ENCODE results near the gene HHIP.
"Not testable (repeated sequence)": the region's sequence is repeated elsewhere in the genome, so short reads cannot be mapped to it uniquely, and the experiment has no call there.

Gene HHIP

GRCh38 chr4:144738649-144739048, 92.7 kb downstream of the HHIP start:
- Histone ChIP-seq H3K36me3 (ENCODE audit: control insufficient read depth, insufficient read depth, low read length) (no peaks in the 10 kb centered on the region), H3K27me3 (replicated peaks; ENCODE audit: control insufficient read depth, insufficient read depth, low read length, poor library complexity, severe bottlenecking) (no peaks in the 10 kb centered on the region)

DNA sequence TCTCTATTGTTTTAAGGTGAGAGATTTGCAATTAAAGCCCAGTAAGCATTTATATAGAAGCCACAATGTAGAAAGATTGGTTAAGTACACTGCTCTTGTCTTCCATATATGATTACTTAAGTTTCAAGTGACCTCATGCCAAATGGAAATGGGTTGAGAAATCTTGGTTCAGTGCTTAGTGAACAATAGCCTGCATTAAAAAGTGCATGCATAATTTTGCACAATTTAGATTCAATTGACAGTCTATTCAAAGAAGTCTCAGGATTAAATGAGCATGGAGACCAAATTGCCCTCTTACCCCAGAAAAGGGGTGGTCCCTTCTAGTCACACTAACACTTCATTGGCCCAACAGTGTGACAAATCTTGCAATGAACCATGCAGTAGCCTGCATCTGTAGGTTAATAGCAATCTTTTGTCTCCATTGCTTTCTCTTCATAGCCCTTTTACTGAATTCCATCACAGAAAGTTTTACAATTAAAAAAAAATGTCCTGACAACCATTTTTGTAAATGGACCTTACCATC, 93.6 kb downstream of the HHIP start:
- Histone ChIP-seq H3K9me3 (ENCODE audit: control insufficient read depth, low read length) (no peaks in the 10 kb centered on the region), H3K27me3 (replicated peaks; ENCODE audit: control insufficient read depth, insufficient read depth, low read length, poor library complexity, severe bottlenecking) (no peaks in the 10 kb centered on the region), H3K36me3 (ENCODE audit: control insufficient read depth, insufficient read depth, low read length) (no peaks in the 10 kb centered on the region), H3K4me3 (ENCODE audit: insufficient read depth, low read depth, low read length, poor library complexity, severe bottlenecking) (no peak overlapping the region), H3K27ac (ENCODE audit: insufficient read depth, low read length, poor library complexity, severe bottlenecking) (no peak overlapping the region), H3K4me1 (ENCODE audit: control insufficient read depth, insufficient read depth, low read length, poor library complexity, severe bottlenecking) (no peaks in the 10 kb centered on the region)
- no peak for DNase-seq

More at GRCh38 chr4:144738649-144739048, 92.7 kb downstream of the HHIP start:
- H3K9me3 ChIP-seq (ENCODE audit: control insufficient read depth, low read length) = no peaks in the 10 kb centered on the region
- no peak overlapping the region for H3K4me3 ChIP-seq (ENCODE audit: insufficient read depth, low read depth, low read length, poor library complexity, severe bottlenecking)
- H3K27ac ChIP-seq (ENCODE audit: insufficient read depth, low read length, poor library complexity, severe bottlenecking) = no peak overlapping the region
- H3K4me1 ChIP-seq (ENCODE audit: control insufficient read depth, insufficient read depth, low read length, poor library complexity, severe bottlenecking) = no peaks in the 10 kb centered on the region
- no peak for DNase-seq

DNA sequence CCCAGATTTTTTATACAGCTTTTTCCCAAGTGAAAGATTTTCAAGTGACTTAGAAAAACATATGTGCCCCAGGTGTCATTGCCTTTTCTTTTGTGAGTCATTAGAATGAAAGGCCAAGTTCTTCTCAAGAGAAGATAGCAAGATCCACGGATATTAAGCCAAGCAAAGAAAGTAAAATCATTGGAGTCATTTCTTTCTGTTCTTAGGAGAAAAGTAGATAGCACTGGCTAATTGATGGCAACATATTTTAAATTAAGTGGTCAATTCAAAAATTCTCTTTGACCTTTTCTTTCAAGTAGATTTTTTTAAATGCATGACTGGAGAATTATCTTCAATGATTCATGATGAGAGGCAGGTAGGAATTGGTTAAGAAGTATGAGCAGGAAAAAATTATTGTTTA, 94.4 kb downstream of the HHIP start:
- H3K4me1 ChIP-seq (ENCODE audit: control insufficient read depth, insufficient read depth, low read length, poor library complexity, severe bottlenecking) = no peaks in the 10 kb centered on the region
- H3K27ac ChIP-seq (ENCODE audit: insufficient read depth, low read length, poor library complexity, severe bottlenecking) = no peak overlapping the region
- DNase-seq = no peak
- no peak overlapping the region for H3K4me3 ChIP-seq (ENCODE audit: insufficient read depth, low read depth, low read length, poor library complexity, severe bottlenecking)
- no peaks in the 10 kb centered on the region for H3K27me3 ChIP-seq (replicated peaks; ENCODE audit: control insufficient read depth, insufficient read depth, low read length, poor library complexity, severe bottlenecking)
- no peaks in the 10 kb centered on the region for H3K9me3 ChIP-seq (ENCODE audit: control insufficient read depth, low read length)
- H3K36me3 ChIP-seq (ENCODE audit: control insufficient read depth, insufficient read depth, low read length) = no peaks in the 10 kb centered on the region

GRCh38 chr4:144748814-144749555, 103.0 kb downstream of the HHIP start:
- Histone ChIP-seq H3K4me3 (ENCODE audit: insufficient read depth, low read depth, low read length, poor library complexity, severe bottlenecking) (no peak overlapping the region), H3K27me3 (replicated peaks; ENCODE audit: control insufficient read depth, insufficient read depth, low read length, poor library complexity, severe bottlenecking) (no peaks in the 10 kb centered on the region), H3K36me3 (ENCODE audit: control insufficient read depth, insufficient read depth, low read length) (no peaks in the 10 kb centered on the region), H3K27ac (ENCODE audit: insufficient read depth, low read length, poor library complexity, severe bottlenecking) (no peak overlapping the region), H3K9me3 (ENCODE audit: control insufficient read depth, low read length) (no peaks in the 10 kb centered on the region), H3K4me1 (ENCODE audit: control insufficient read depth, insufficient read depth, low read length, poor library complexity, severe bottlenecking) (no peaks in the 10 kb centered on the region)
- no peak for DNase-seq

DNA sequence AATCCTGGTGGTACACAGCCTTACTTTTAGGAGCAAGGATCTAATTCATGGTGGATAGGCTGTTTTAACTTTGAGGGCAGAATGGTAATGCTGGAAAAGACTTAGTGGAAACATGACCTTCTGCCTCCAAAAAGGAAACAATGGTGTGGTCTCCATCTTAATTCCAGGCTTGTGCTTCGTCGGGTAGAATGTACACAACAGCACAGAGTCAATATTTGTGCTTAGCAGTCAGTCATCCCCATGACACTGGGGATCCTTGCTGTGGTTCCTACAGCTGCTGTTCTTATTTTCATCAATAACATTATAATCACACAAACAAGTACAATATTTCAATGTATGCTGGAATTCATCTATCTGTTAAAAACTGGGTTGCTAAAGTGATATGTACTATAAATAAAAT, 104.4 kb downstream of the HHIP start:
- H3K4me1 ChIP-seq (ENCODE audit: control insufficient read depth, insufficient read depth, low read length, poor library complexity, severe bottlenecking) = no peaks in the 10 kb centered on the region
- no peaks in the 10 kb centered on the region for H3K36me3 ChIP-seq (ENCODE audit: control insufficient read depth, insufficient read depth, low read length)
- H3K27ac ChIP-seq (ENCODE audit: insufficient read depth, low read length, poor library complexity, severe bottlenecking) = no peak overlapping the region
- DNase-seq = no peak
- no peak overlapping the region for H3K4me3 ChIP-seq (ENCODE audit: insufficient read depth, low read depth, low read length, poor library complexity, severe bottlenecking)
- H3K9me3 ChIP-seq (ENCODE audit: control insufficient read depth, low read length) = no peaks in the 10 kb centered on the region
- H3K27me3 ChIP-seq (replicated peaks; ENCODE audit: control insufficient read depth, insufficient read depth, low read length, poor library complexity, severe bottlenecking) = no peaks in the 10 kb centered on the region

DNA sequence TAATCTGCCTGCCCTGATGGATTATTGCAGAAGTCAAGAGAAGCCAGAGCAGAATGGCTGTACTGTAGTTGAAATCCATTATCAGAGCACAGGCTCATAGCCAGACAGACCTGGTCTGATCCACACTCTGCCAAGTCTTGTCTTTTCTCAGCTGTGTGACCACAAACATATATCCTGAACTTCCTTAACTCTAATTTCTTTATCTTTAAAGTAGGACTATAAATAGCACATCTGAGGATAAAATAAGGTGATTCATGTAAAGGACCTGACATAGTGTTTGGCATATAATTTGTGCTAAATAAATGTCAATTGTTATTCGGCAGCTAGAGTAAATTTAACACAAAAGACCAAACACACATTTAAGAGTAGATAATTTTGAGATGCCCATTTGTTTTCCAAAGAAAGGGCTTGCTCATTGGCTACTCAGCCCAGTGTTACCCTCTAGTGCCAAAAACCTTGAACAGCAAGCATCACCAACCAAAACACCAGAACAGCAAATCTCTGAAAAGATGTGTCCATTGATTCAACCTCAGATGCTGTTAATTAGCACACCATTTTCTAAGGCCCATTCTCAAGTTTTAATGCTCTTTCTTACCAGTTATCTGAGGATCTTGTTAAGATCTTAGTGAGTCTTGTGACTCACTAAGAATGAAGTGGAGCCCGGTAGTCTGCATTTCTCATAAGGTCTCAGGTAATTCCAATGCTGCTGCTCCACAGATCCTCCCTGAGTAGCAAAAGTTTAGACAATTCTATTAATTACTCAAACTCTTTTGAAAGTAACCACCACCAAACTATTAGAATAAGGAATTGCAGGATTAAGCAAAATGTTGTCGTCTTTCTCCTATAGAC, 108.8 kb downstream of the HHIP start:
- Histone ChIP-seq H3K9me3 (ENCODE audit: control insufficient read depth, low read length) (no peaks in the 10 kb centered on the region), H3K27me3 (replicated peaks; ENCODE audit: control insufficient read depth, insufficient read depth, low read length, poor library complexity, severe bottlenecking) (no peaks in the 10 kb centered on the region), H3K27ac (ENCODE audit: insufficient read depth, low read length, poor library complexity, severe bottlenecking) (no peak overlapping the region), H3K4me3 (ENCODE audit: insufficient read depth, low read depth, low read length, poor library complexity, severe bottlenecking) (no peak overlapping the region), H3K36me3 (ENCODE audit: control insufficient read depth, insufficient read depth, low read length) (no peaks in the 10 kb centered on the region), H3K4me1 (ENCODE audit: control insufficient read depth, insufficient read depth, low read length, poor library complexity, severe bottlenecking) (no peaks in the 10 kb centered on the region)
- no peak for DNase-seq

GRCh38 chr4:144757969-144758368, 112.0 kb downstream of the HHIP start:
- Histone ChIP-seq H3K27me3 (replicated peaks; ENCODE audit: control insufficient read depth, insufficient read depth, low read length, poor library complexity, severe bottlenecking) (no peaks in the 10 kb centered on the region), H3K36me3 (ENCODE audit: control insufficient read depth, insufficient read depth, low read length) (no peaks in the 10 kb centered on the region), H3K4me1 (ENCODE audit: control insufficient read depth, insufficient read depth, low read length, poor library complexity, severe bottlenecking) (no peaks in the 10 kb centered on the region), H3K27ac (ENCODE audit: insufficient read depth, low read length, poor library complexity, severe bottlenecking) (no peak overlapping the region), H3K9me3 (ENCODE audit: control insufficient read depth, low read length) (no peaks in the 10 kb centered on the region), H3K4me3 (ENCODE audit: insufficient read depth, low read depth, low read length, poor library complexity, severe bottlenecking) (no peak overlapping the region)
- DNase-seq = no peak

GRCh38 chr4:144768809-144769208, 122.9 kb downstream of the HHIP start:
- H3K4me3 ChIP-seq (ENCODE audit: insufficient read depth, low read depth, low read length, poor library complexity, severe bottlenecking); H3K36me3 ChIP-seq (ENCODE audit: control insufficient read depth, insufficient read depth, low read length); H3K4me1 ChIP-seq (ENCODE audit: control insufficient read depth, insufficient read depth, low read length, poor library complexity, severe bottlenecking); H3K9me3 ChIP-seq (ENCODE audit: control insufficient read depth, low read length); DNase-seq; H3K27me3 ChIP-seq (replicated peaks; ENCODE audit: control insufficient read depth, insufficient read depth, low read length, poor library complexity, severe bottlenecking); H3K27ac ChIP-seq (ENCODE audit: insufficient read depth, low read length, poor library complexity, severe bottlenecking): not testable (repeated sequence)

GRCh38 chr4:144778364-144778763, 132.4 kb downstream of the HHIP start:
- H3K4me1 ChIP-seq (ENCODE audit: control insufficient read depth, insufficient read depth, low read length, poor library complexity, severe bottlenecking) = no peaks in the 10 kb centered on the region
- no peak for DNase-seq
- H3K36me3 ChIP-seq (ENCODE audit: control insufficient read depth, insufficient read depth, low read length) = no peaks in the 10 kb centered on the region
- H3K9me3 ChIP-seq (ENCODE audit: control insufficient read depth, low read length) = no peaks in the 10 kb centered on the region
- H3K27ac ChIP-seq (ENCODE audit: insufficient read depth, low read length, poor library complexity, severe bottlenecking) = no peak overlapping the region
- H3K4me3 ChIP-seq (ENCODE audit: insufficient read depth, low read depth, low read length, poor library complexity, severe bottlenecking) = no peak overlapping the region
- no peaks in the 10 kb centered on the region for H3K27me3 ChIP-seq (replicated peaks; ENCODE audit: control insufficient read depth, insufficient read depth, low read length, poor library complexity, severe bottlenecking)

GRCh38 chr4:144782345-144782744, 136.4 kb downstream of the HHIP start:
- Histone ChIP-seq H3K4me3 (ENCODE audit: insufficient read depth, low read depth, low read length, poor library complexity, severe bottlenecking) (no peak overlapping the region), H3K27ac (ENCODE audit: insufficient read depth, low read length, poor library complexity, severe bottlenecking) (no peak overlapping the region), H3K36me3 (ENCODE audit: control insufficient read depth, insufficient read depth, low read length) (no peaks in the 10 kb centered on the region), H3K9me3 (ENCODE audit: control insufficient read depth, low read length) (no peaks in the 10 kb centered on the region), H3K4me1 (ENCODE audit: control insufficient read depth, insufficient read depth, low read length, poor library complexity, severe bottlenecking) (no peaks in the 10 kb centered on the region), H3K27me3 (replicated peaks; ENCODE audit: control insufficient read depth, insufficient read depth, low read length, poor library complexity, severe bottlenecking) (no peaks in the 10 kb centered on the region)
- DNase-seq = no peak
